DMS53 treated with DMSO at 0.1 percent for 48 hours (cell line): Measurements from ENCODE around the gene ARHGEF39.

Experiments
- DNase-seq: peaks from one replicate; lab custom pipeline; 2025; ENCODE audit not compliant: unreplicated experiment; lab: John Stamatoyannopoulos, UW

The ARHGEF39 gene

GRCh38 chr9:35691334-35691650, 26.3 kb upstream of the ARHGEF39 start:
- DNase-seq: no peak

- no peak for DNase-seq
Measured at GRCh38 chr9:35690614-35691333, 25.8 kb upstream of the ARHGEF39 start.

GRCh38 chr9:35690294-35690613, 25.3 kb upstream of the ARHGEF39 start:
- no peak for DNase-seq

- no peak for DNase-seq
Measured at GRCh38 chr9:35689542-35690293, 24.7 kb upstream of the ARHGEF39 start, which contains the start of gene TPM2. TPM2 (minus strand) TSS chr9:35689925; CDS start chr9:35689817, 108 bp downstream.

GRCh38 chr9:35688558-35689541, 23.9 kb upstream of the ARHGEF39 start:
- no peak for DNase-seq

GRCh38 chr9:35687972-35688557, 23.1 kb upstream of the ARHGEF39 start:
- DNase-seq: no peak

GRCh38 chr9:35687306-35687705, 22.3 kb upstream of the ARHGEF39 start:
- DNase-seq: no peak

- no peak for DNase-seq
Measured at GRCh38 chr9:35686222-35687203, 21.5 kb upstream of the ARHGEF39 start.

- no peak for DNase-seq
Measured at GRCh38 chr9:35685506-35685905, 20.5 kb upstream of the ARHGEF39 start.

- DNase-seq: no peak
Measured at GRCh38 chr9:35684921-35685320, 19.9 kb upstream of the ARHGEF39 start.

GRCh38 chr9:35683323-35683722, 18.3 kb upstream of the ARHGEF39 start:
- DNase-seq: no peak

GRCh38 chr9:35682520-35683315, 17.7 kb upstream of the ARHGEF39 start:
- DNase-seq: no peak

- no peak for DNase-seq
Measured at GRCh38 chr9:35682051-35682450, 17.1 kb upstream of the ARHGEF39 start.

GRCh38 chr9:35681341-35682002, 16.5 kb upstream of the ARHGEF39 start:
- no peak for DNase-seq

GRCh38 chr9:35680331-35681105, 15.5 kb upstream of the ARHGEF39 start:
- DNase-seq: no peak

- no peak for DNase-seq
Measured at GRCh38 chr9:35679766-35680330, 14.9 kb upstream of the ARHGEF39 start.

GRCh38 chr9:35679091-35679490, 14.1 kb upstream of the ARHGEF39 start:
- no peak for DNase-seq
